Measurements from ENCODE around the gene GRM8. TPM values are rescaled to one million over a fixed set of nuclear protein-coding genes. Genes with fewer than 3 reads are reported as not detected.
"Not testable (repeated sequence)": the region's sequence is repeated elsewhere in the genome, so short reads cannot be mapped to it uniquely, and the experiment has no call there.

Gene GRM8
- total RNA-seq, 2 experiments from 2014 or later = not detected

DNA sequence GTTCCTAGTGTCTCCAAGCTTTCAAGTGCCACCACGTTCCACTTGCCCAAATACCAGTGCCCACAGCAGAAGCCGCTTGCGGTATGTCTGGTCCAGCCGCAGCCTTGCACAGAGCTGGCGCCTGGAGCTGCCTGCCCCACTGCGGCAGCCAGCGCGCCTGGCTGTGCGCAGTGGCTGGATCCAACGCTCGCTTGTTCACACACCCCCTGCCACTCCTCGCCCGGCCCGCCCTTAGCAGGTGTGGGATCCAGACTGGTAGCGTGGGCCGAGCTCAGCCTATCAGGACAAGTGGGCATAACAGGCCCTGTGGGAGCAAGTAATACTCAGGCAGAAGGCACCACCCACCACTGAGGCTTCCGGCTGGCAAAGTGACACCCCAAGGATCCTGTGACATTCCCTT lies 294.4 kb downstream of the GRM8 start:
- CTCF ChIA-PET = interaction anchor here (0.7 kb wide), 2 partner anchors 134 to 334 kb away, joined by 3 to 5 read pairs; no protein-coding TSS in a partner anchor
- Mint-ChIP-seq H3K27me3 (peaks cover 3% of the 10 kb centered on the region), H3K4me1 (no peaks in the 10 kb centered on the region), H3K36me3 (ENCODE audit: low read depth) (no peaks in the 10 kb centered on the region), H3K27ac (no peak overlapping the region), H3K4me3 (no peak overlapping the region), H3K9me3 (ENCODE audit: low read depth) (no peaks in the 10 kb centered on the region)
- DNase-seq (no peak), ATAC-seq (no peak)
- POLR2A ChIA-PET = no interaction called here
- intact Hi-C loops (cut with DNase I, micrococcal nuclease) = no loop called here

DNA sequence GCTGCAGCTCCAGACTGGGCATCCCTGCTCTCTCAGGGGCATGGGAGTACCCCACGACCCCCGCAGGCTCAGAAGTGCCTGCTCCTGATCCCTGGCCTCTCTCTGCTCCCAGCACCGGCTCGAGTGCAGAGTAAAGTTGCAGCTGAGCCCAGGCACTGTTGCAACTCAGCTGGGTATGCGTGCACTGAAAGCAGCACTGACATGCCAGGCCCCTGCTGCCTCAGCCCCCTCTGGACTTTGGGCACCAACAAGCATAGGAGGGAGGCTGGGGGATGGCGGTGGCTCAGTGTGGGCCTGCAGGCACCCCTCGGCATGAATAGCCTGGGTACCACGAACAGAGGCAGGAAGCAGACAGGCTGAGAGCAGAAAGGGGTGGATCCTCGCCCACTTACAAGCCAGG lies 295.3 kb downstream of the GRM8 start:
- no peaks in the 10 kb centered on the region for H3K9me3 Mint-ChIP-seq (ENCODE audit: low read depth)
- no peaks in the 10 kb centered on the region for H3K4me1 Mint-ChIP-seq
- ATAC-seq (no peak), DNase-seq (no peak)
- intact Hi-C loops (cut with DNase I, micrococcal nuclease) = no loop called here
- CTCF ChIA-PET = no interaction called here
- H3K36me3 Mint-ChIP-seq (ENCODE audit: low read depth) = no peaks in the 10 kb centered on the region
- POLR2A ChIA-PET = interaction anchor here (0.7 kb wide), 1 partner anchor 321 kb away, joined by 3 read pairs; no protein-coding TSS in a partner anchor
- H3K27me3 Mint-ChIP-seq = peaks cover 1% of the 10 kb centered on the region
- no peak overlapping the region for H3K27ac Mint-ChIP-seq
- no peak overlapping the region for H3K4me3 Mint-ChIP-seq

DNA sequence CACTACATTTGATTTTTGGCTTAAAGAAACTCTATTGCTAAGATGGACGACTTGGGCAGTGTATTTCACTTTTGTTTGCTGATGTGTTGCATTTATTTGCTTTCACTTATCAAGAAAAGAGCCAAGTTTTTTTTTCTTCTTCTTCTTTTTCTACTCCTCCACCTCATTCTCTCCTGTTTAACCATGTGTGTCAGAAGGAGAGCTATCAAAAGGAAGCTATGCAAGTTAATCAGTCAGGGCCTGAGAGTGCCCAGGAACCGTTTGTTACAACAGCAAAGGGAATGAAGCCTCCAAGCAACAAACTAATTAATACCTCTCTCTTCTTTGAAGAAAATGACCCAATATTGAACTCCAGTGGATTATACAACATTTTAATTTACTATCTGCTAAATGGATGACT lies 299.3 kb downstream of the GRM8 start:
- ChIA-PET CTCF (no interaction called here), POLR2A (no interaction called here)
- no peak for ATAC-seq
- intact Hi-C loops (cut with DNase I, micrococcal nuclease) = no loop called here
- Mint-ChIP-seq H3K27ac (no peak overlapping the region), H3K27me3 (peaks cover 7% of the 10 kb centered on the region), H3K9me3 (ENCODE audit: low read depth) (no peaks in the 10 kb centered on the region), H3K36me3 (ENCODE audit: low read depth) (no peaks in the 10 kb centered on the region), H3K4me3 (no peak overlapping the region), H3K4me1 (no peaks in the 10 kb centered on the region)
- DNase-seq = no peak

DNA sequence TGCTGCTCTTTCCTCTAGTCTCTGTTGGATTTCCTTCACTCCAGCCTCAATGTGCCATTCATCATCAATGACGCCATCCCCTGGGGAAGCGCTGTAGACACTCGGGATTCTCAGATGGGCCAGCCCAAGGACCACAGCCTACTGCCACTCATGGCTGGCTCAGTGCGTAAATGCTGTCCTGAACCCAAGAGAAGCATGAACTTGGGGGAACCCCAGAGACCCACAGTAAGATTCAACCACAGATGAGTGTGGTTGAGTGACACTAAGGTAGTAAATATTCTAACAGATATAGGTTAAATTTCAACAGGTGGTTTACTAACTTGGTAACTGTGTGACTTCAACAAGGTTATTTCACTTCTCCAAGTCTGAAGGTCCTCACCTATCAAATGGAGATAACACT lies 304.1 kb downstream of the GRM8 start:
- DNase-seq = no peak
- CTCF ChIA-PET = no interaction called here
- Mint-ChIP-seq H3K27ac (no peak overlapping the region), H3K9me3 (ENCODE audit: low read depth) (no peaks in the 10 kb centered on the region), H3K36me3 (ENCODE audit: low read depth) (no peaks in the 10 kb centered on the region), H3K4me3 (no peak overlapping the region), H3K27me3 (peaks cover 5% of the 10 kb centered on the region), H3K4me1 (no peaks in the 10 kb centered on the region)
- no peak for ATAC-seq
- POLR2A ChIA-PET = no interaction called here
- intact Hi-C loops (cut with DNase I, micrococcal nuclease) = no loop called here

DNA sequence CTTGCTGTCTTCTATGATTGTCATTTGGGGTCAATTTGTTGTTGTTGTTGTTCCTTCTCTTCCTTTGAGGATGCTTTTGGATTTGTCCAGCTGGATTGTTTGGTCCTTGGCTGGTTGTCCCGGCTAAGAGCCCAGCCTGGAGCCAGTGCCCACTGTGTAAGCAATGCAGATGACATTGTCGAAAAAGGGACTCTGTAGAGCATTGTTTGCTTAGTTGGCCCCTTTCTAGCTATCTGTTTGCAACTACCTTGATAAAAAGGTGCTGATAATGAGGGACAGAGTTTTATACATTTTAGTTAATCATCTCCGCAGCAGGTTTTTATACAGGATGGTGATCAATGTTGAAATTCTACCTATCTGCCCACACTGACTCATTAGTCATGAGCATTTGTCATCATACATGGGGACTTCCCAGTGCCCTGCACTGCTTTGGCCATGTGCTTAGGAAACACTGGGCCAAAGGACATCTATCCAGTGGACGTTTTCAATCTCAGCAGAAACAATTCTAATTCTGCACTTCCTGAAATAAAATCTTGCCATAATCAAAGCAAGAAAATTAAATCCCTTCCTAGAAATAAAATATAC lies 311.9 kb downstream of the GRM8 start:
- Mint-ChIP-seq H3K36me3 (ENCODE audit: low read depth) (no peaks in the 10 kb centered on the region), H3K4me1 (no peaks in the 10 kb centered on the region), H3K4me3 (no peak overlapping the region), H3K27me3 (peaks cover under 1% of the 10 kb centered on the region), H3K9me3 (ENCODE audit: low read depth) (no peaks in the 10 kb centered on the region), H3K27ac (no peak overlapping the region)
- ATAC-seq (no peak), DNase-seq (no peak)
- intact Hi-C loops (cut with DNase I, micrococcal nuclease) = no loop called here
- ChIA-PET POLR2A (no interaction called here), CTCF (no interaction called here)

DNA sequence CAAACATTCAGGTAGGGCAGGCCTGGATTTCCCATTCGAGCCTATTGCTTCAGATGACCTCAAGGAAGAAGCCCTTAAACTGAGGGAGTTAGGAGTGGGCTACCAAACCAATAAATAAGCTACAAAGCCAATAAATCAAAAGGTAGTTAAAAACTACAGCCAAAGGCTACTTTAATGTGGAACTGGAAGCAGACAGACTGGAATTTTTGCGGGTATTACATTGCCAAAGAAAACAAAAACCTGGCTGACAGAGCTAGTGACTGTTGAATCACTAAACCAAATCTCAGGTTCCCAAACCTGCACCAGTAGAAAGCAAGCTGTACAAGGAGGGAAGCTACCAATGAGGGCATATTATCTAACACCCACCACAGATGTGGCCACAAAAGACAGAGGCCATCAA lies 315.6 kb downstream of the GRM8 start:
- Mint-ChIP-seq H3K4me3 (no peak overlapping the region), H3K36me3 (ENCODE audit: low read depth) (no peaks in the 10 kb centered on the region), H3K27ac (no peak overlapping the region), H3K27me3 (peaks cover 5% of the 10 kb centered on the region), H3K4me1 (no peaks in the 10 kb centered on the region), H3K9me3 (ENCODE audit: low read depth) (no peaks in the 10 kb centered on the region)
- ChIA-PET POLR2A (no interaction called here), CTCF (no interaction called here)
- ATAC-seq = no peak
- no peak for DNase-seq
- intact Hi-C loops (cut with DNase I, micrococcal nuclease) = no loop called here

DNA sequence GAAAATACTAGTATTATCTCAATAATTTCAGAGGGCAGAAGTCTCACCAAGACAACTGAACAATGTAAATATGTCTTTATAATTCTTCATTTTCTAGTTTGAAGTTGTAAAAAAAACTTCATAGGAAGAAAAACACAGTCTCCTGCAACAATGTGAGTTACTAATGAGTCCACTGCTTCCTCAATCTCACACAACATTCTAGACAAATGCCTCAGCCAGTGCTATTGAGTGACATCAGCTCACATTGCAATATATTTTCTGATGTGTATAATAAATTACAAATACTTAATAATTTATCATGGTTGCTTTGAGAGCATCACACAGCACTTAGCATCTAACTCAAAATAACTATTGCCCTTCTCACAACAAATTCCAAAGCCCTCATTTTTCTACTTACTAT lies 321.2 kb downstream of the GRM8 start:
- ChIA-PET POLR2A (no interaction called here), CTCF (no interaction called here)
- Mint-ChIP-seq H3K36me3 (ENCODE audit: low read depth) (no peaks in the 10 kb centered on the region), H3K27me3 (peaks cover 9% of the 10 kb centered on the region), H3K9me3 (ENCODE audit: low read depth) (no peaks in the 10 kb centered on the region), H3K4me1 (no peaks in the 10 kb centered on the region), H3K27ac (no peak overlapping the region), H3K4me3 (no peak overlapping the region)
- intact Hi-C loops (cut with DNase I, micrococcal nuclease) = no loop called here
- ATAC-seq (no peak), DNase-seq (no peak)

DNA sequence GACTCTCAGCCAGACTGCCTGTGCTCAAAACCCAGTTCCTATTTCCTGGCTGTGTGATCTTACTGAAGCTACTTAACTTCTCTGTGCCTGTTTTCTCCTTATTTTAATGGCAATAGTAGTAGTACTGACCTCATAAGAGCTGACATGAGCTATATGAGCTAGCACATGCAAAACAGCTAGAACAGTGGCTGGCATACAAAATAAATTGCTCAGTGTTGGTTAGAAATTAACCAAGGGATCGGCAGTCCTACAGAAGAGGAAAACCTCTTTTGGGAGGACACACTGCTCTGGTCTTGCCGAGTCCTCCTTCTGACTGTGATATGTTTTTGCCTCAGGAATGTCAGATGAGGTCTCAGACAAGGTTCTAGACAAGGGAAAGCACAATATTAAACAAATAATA lies 322.6 kb downstream of the GRM8 start:
- Mint-ChIP-seq H3K4me1 (no peaks in the 10 kb centered on the region), H3K4me3 (no peak overlapping the region), H3K27me3 (peaks cover 10% of the 10 kb centered on the region), H3K9me3 (ENCODE audit: low read depth) (no peaks in the 10 kb centered on the region), H3K27ac (no peak overlapping the region), H3K36me3 (ENCODE audit: low read depth) (no peaks in the 10 kb centered on the region)
- DNase-seq (no peak), ATAC-seq (no peak)
- intact Hi-C loops (cut with DNase I, micrococcal nuclease) = no loop called here
- ChIA-PET POLR2A (no interaction called here), CTCF (no interaction called here)

DNA sequence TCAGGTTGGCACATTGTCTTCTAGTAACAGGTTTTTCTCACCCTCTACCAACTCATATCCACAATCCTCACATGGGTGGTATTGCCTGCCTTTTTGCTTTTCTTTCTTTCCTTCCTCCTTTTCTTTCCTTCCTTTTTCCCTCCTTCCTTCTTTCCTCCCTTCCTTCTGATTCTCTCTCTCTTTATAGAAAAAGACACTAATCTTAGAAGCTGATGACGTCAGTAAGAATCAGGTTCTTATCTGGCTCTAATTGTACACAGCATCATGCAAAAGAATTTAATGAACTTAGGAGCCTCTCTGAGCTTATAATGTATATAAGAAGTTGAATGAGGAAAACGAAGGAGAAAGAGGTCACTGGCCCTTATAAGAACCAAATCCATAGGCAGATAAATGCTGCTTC lies 328.3 kb downstream of the GRM8 start:
- no peaks in the 10 kb centered on the region for H3K36me3 Mint-ChIP-seq (ENCODE audit: low read depth)
- no peak overlapping the region for H3K4me3 Mint-ChIP-seq
- ChIA-PET POLR2A (no interaction called here), CTCF (no interaction called here)
- DNase-seq (no peak), ATAC-seq (no peak)
- peaks cover 13% of the 10 kb centered on the region for H3K27me3 Mint-ChIP-seq
- H3K4me1 Mint-ChIP-seq = no peaks in the 10 kb centered on the region
- intact Hi-C loops (cut with DNase I, micrococcal nuclease) = no loop called here
- H3K27ac Mint-ChIP-seq = no peak overlapping the region
- peaks cover 2% of the 10 kb centered on the region for H3K9me3 Mint-ChIP-seq (ENCODE audit: low read depth)

DNA sequence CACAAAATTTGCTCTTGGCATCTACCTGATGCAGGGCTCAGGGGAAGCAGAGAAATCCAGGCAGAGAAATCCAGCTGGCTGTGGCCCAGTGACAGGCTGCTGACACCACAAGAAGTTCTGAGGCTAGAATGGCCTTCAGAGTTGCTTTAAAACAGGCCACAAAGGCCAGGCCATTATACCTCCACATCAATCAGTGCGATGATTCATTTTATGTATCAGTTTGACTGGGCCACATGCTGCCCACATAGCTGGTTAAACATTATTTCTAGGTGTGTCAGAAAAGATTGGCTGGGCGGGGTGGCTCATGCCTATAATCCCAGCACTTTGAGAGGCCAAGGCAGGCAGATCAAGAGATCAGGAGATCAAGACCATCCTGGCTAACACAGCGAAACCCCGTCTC lies 341.1 kb downstream of the GRM8 start:
- H3K36me3 Mint-ChIP-seq (ENCODE audit: low read depth); intact Hi-C loops (cut with DNase I, micrococcal nuclease); H3K9me3 Mint-ChIP-seq (ENCODE audit: low read depth); ATAC-seq; DNase-seq; H3K27me3 Mint-ChIP-seq; POLR2A ChIA-PET; H3K27ac Mint-ChIP-seq; H3K4me1 Mint-ChIP-seq; H3K4me3 Mint-ChIP-seq; CTCF ChIA-PET: not testable (repeated sequence)

DNA sequence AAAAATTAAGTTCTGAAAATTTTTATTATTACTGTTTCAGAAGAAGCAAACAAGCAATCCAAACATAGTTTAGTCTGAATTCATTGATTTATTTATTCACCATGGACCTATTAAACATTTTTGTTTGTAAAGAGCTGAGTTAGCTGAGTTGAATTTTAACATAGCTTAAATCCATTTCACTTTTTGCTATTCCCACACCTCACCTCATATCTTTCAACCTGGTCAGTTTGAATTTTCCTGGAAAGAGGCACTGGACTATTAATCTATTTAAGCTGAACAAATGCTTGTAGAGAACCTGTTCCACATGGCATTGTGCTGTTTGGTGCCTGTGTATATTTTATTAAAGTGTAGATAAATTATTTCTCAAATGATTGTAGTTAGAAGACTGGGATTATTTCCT lies 344.2 kb downstream of the GRM8 start:
- DNase-seq; POLR2A ChIA-PET; H3K4me3 Mint-ChIP-seq; H3K27ac Mint-ChIP-seq; H3K36me3 Mint-ChIP-seq (ENCODE audit: low read depth); H3K27me3 Mint-ChIP-seq; intact Hi-C loops (cut with DNase I, micrococcal nuclease); H3K9me3 Mint-ChIP-seq (ENCODE audit: low read depth); ATAC-seq; H3K4me1 Mint-ChIP-seq: not testable (repeated sequence)
- CTCF ChIA-PET = interaction anchor here (0.6 kb wide), 1 partner anchor 105 kb away, joined by 3 read pairs; no protein-coding TSS in a partner anchor

DNA sequence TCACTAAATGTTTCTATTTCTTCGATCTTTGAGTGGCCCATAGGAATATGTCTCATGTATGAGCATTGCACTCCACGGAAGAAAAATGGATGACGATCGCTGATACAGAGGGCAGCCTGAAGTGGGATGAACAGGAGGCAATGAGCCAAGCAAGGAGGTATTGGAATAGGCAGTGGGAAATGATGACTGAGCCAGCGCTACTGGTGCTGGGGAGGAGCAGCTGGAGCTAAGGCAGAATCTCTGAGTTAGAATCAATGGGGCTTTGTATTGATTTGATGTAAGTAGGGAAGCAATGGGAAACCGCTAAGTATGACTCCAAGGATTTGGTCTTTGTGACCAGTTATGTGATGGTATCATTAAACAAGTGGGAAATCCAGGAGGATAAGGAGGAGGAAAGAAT lies 345.1 kb downstream of the GRM8 start:
- H3K36me3 Mint-ChIP-seq (ENCODE audit: low read depth); H3K4me1 Mint-ChIP-seq; POLR2A ChIA-PET; ATAC-seq; H3K9me3 Mint-ChIP-seq (ENCODE audit: low read depth); H3K4me3 Mint-ChIP-seq; CTCF ChIA-PET; H3K27ac Mint-ChIP-seq; DNase-seq; intact Hi-C loops (cut with DNase I, micrococcal nuclease): not testable (repeated sequence)
- peaks cover 14% of the 10 kb centered on the region for H3K27me3 Mint-ChIP-seq

DNA sequence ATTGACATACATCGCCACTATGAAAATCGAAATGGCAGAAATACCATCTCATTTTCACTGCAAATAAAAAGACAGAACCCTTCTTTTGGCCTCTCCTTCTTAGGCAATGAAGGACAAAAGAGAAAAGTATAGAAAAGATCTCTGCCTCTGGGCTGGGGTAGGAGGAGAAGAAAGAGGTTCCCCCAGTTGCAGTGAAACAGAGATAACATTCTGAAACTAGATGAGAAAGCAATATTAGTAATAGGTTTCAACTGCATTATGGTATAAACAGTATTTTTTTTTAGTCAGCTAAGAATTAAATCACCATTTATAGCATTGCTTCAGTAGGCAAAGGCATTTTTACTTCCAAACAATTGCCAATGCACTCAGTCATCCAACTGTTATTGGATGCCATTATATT lies 347.5 kb downstream of the GRM8 start:
- CTCF ChIA-PET; H3K9me3 Mint-ChIP-seq (ENCODE audit: low read depth); DNase-seq; H3K27ac Mint-ChIP-seq; H3K4me1 Mint-ChIP-seq; intact Hi-C loops (cut with DNase I, micrococcal nuclease); POLR2A ChIA-PET; H3K4me3 Mint-ChIP-seq; H3K36me3 Mint-ChIP-seq (ENCODE audit: low read depth); ATAC-seq: not testable (repeated sequence)
- H3K27me3 Mint-ChIP-seq = peaks cover 20% of the 10 kb centered on the region
